OCI-LY3 (cell line): ENCODE data around the gene RAPGEF2.

Experiments
- H2AFZ ChIP-seq: fragments of 200-600, 300-600 bp; shearing (Covaris generic); 2 replicates; pipeline ENCODE4 v1.6.0; 2014; ENCODE audit warnings: antibody characterized with exemption, low read depth, low read length
- H3K27ac ChIP-seq: fragments of 200-600, 300-600 bp; sonication (generic); 2 replicates; pipeline ENCODE4 v1.5.1; 2014; ENCODE audit warnings: mild to moderate bottlenecking, low read length, moderate library complexity, mixed read lengths
- H3K27me3 ChIP-seq: fragments of 200-600, 300-600 bp; sonication (generic); 2 replicates; pipeline ENCODE4 v1.6.1; 2014; ENCODE audit warnings: low read depth, low read length, mixed read lengths
- H3K36me3 ChIP-seq: fragments of 200-600, 300-600 bp; sonication (generic); replicated peaks from 2 replicates; pipeline ENCODE3; 2014; ENCODE audit warnings: low read depth, low read length, mixed read lengths
- H3K4me1 ChIP-seq: fragments of 300-600, 200-600 bp; sonication (generic); 2 replicates; pipeline ENCODE4 v1.6.1; 2014; ENCODE audit warnings: low read length, mixed read lengths
- H3K4me2 ChIP-seq: fragments of 200-600, 300-600 bp; sonication (generic); 2 replicates; pipeline ENCODE4 v1.6.1; 2014; ENCODE audit warnings: low read length, mixed read lengths
- H3K4me3 ChIP-seq: fragments of 300-600, 200-600 bp; sonication (generic); 2 replicates; pipeline ENCODE4 v1.5.1; 2014; ENCODE audit warnings: antibody characterized with exemption, mild to moderate bottlenecking, low read length, moderate library complexity
- H3K79me2 ChIP-seq: fragments of 300-600, 200-600 bp; shearing (Covaris generic); 2 replicates; pipeline ENCODE4 v1.6.1; 2014; ENCODE audit warnings: mild to moderate bottlenecking, low read length, mixed read lengths
- H3K9ac ChIP-seq: fragments of 300-600, 200-600 bp; shearing (Covaris generic); 2 replicates; pipeline ENCODE4 v1.6.0; 2014; ENCODE audit warnings: mild to moderate bottlenecking, low read length, moderate library complexity
- H3K9me3 ChIP-seq: fragments of 200-600, 300-600 bp; shearing (Covaris generic); 2 replicates; pipeline ENCODE4 v1.6.1; 2014; ENCODE audit warnings: low read length, mixed read lengths; ENCODE audit not compliant: insufficient read depth
- H4K20me1 ChIP-seq: fragments of 200-600, 300-600 bp; sonication (generic); 2 replicates; pipeline ENCODE4 v1.6.1; 2016; ENCODE audit warnings: low read length, mixed read lengths; ENCODE audit not compliant: insufficient read depth
- CTCF ChIP-seq: fragments of 200-600, 300-600 bp; sonication (generic); IDR thresholded peaks from 2 replicates; pipeline ENCODE4 v1.5.1; 2014; ENCODE audit warnings: antibody characterized with exemption, low read length, low read depth
- EZH2phosphoT487 ChIP-seq: fragments of 200-600 bp; shearing (Covaris generic); IDR thresholded peaks from 2 replicates; pipeline ENCODE4 v1.6.1; 2018; ENCODE audit warnings: antibody characterized with exemption, mixed run types, low read depth

RAPGEF2 gene

DNA sequence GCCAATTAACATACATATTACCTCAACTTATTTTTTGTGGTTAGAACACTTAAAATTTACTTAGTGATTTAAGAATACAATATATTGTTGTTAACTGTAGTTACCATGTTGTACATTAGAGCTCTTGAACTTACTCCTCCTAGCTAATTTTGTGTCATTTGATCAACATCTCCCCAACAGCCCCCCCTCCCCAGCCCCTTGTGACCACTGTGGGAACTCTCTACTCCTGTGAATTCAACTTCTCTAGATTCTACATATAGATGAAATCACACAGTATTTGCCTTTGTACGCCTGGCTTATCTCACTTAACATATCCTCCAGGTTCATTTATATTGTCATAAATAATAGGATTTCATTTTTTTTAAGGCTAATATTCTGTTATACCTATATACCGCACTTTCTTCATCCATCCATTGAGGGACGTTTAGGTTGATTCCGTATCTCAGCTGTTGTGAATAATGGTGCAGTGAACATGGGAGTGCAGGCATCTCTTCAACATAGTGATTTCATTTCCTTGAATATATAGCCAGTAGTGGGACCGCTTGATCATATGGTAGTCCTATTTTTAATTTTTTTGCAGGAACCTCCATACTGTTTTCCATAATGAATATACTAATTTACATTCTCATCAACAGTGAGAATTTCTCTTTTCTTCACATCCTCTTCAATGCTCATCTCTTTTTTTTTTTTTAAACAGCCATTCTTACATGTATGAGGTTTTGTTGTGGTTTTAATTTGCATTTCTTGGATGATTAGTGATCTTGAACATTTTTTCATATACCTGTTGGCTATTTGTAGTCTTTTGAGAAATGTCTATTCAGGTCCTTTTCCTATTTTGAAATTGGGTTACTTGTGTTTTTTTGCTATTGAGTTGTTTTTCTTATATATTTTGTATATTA, 66.8 kb downstream of the RAPGEF2 start:
- Histone ChIP-seq H3K27me3 (peaks cover 46% of the 10 kb centered on the region), H4K20me1 (peaks cover 25% of the 10 kb centered on the region), H2AFZ (no peak overlapping the region), H3K9ac (no peak overlapping the region), H3K27ac (no peak overlapping the region), H3K36me3 (no peaks in the 10 kb centered on the region), H3K4me3 (no peak overlapping the region), H3K9me3 (no peaks in the 10 kb centered on the region), H3K4me1 (peaks cover 8% of the 10 kb centered on the region), H3K4me2 (no peak overlapping the region), H3K79me2 (no peaks in the 10 kb centered on the region)
- no peak for TF ChIP-seq CTCF
- TF ChIP-seq EZH2phosphoT487: no peak

- no peak overlapping the region for H3K4me3 ChIP-seq
- peaks cover 39% of the 10 kb centered on the region for H4K20me1 ChIP-seq
- no peak overlapping the region for H3K4me2 ChIP-seq
- H3K79me2 ChIP-seq: no peaks in the 10 kb centered on the region
- TF ChIP-seq CTCF (no peak), EZH2phosphoT487 (no peak)
- no peaks in the 10 kb centered on the region for H3K36me3 ChIP-seq
- no peak overlapping the region for H3K9ac ChIP-seq
- no peak overlapping the region for H3K27ac ChIP-seq
- H3K9me3 ChIP-seq: no peaks in the 10 kb centered on the region
- peaks cover 61% of the 10 kb centered on the region for H3K27me3 ChIP-seq
- H2AFZ ChIP-seq: no peak overlapping the region
- H3K4me1 ChIP-seq: peaks cover 20% of the 10 kb centered on the region
These were observed 68.4 kb downstream of the RAPGEF2 start for GRCh38 chr4:159171287-159171686.

- no peaks in the 10 kb centered on the region; the same call in 1 of the 2 replicates for H3K79me2 ChIP-seq
- no peak overlapping the region for H3K4me3 ChIP-seq
- no peak overlapping the region for H2AFZ ChIP-seq
- H3K4me2 ChIP-seq: peak overlapping the region; percentile 25
- no peaks in the 10 kb centered on the region for H3K36me3 ChIP-seq
- H3K9me3 ChIP-seq: no peaks in the 10 kb centered on the region
- peaks cover 38% of the 10 kb centered on the region for H4K20me1 ChIP-seq
- TF ChIP-seq EZH2phosphoT487: no peak
- TF ChIP-seq CTCF: no peak
- H3K27ac ChIP-seq: no peak overlapping the region
- peaks cover 64% of the 10 kb centered on the region for H3K27me3 ChIP-seq
- no peak overlapping the region for H3K9ac ChIP-seq
- H3K4me1 ChIP-seq: peaks cover 40% of the 10 kb centered on the region
These were observed 71.0 kb downstream of the RAPGEF2 start for GRCh38 chr4:159173886-159174285.

GRCh38 chr4:159174645-159175084, 71.8 kb downstream of the RAPGEF2 start:
- TF ChIP-seq EZH2phosphoT487 (no peak), CTCF (no peak)
- Histone ChIP-seq H3K27ac (no peak overlapping the region), H3K4me2 (no peak overlapping the region), H3K27me3 (peaks cover 72% of the 10 kb centered on the region), H3K36me3 (no peaks in the 10 kb centered on the region), H3K4me3 (no peak overlapping the region), H4K20me1 (peaks cover 37% of the 10 kb centered on the region), H3K9ac (no peak overlapping the region), H3K4me1 (peaks cover 48% of the 10 kb centered on the region), H2AFZ (no peak overlapping the region), H3K9me3 (no peaks in the 10 kb centered on the region), H3K79me2 (no peaks in the 10 kb centered on the region; the same call in 1 of the 2 replicates)
